Measurements from ENCODE around the gene TNFSF13.

The TNFSF13 gene

GRCh38 chr17:7558544-7559319, at the start of gene TNFSF13:
Gene TNFSF13 (plus strand): TSS chr17:7558750. CDS start chr17:7559040, 290 bp downstream.
- no peak for DNase-seq

GRCh38 chr17:7508846-7509245, 49.7 kb upstream of the TNFSF13 start:
- DNase-seq, result no peak

GRCh38 chr17:7509937-7510336, 48.6 kb upstream of the TNFSF13 start:
- DNase-seq, result no peak

- DNase-seq, result no peak
These were observed 47.4 kb upstream of the TNFSF13 start for GRCh38 chr17:7511108-7511507.

- DNase-seq, result no peak
These were observed 46.4 kb upstream of the TNFSF13 start for GRCh38 chr17:7512105-7512504.

GRCh38 chr17:7512824-7513540, 45.6 kb upstream of the TNFSF13 start:
- no peak for DNase-seq

- no peak for DNase-seq
These were observed 44.6 kb upstream of the TNFSF13 start for GRCh38 chr17:7513850-7514419.

GRCh38 chr17:7515911-7516610, 42.5 kb upstream of the TNFSF13 start:
- no peak for DNase-seq

GRCh38 chr17:7523033-7523432, 35.5 kb upstream of the TNFSF13 start:
- DNase-seq, result no peak

GRCh38 chr17:7528842-7529241, 29.7 kb upstream of the TNFSF13 start:
- DNase-seq, result no peak

GRCh38 chr17:7530023-7530900, 28.3 kb upstream of the TNFSF13 start:
- DNase-seq, result no peak

GRCh38 chr17:7538050-7538449, 20.5 kb upstream of the TNFSF13 start:
- DNase-seq, result no peak

GRCh38 chr17:7538891-7539545, 19.5 kb upstream of the TNFSF13 start:
- DNase-seq, result no peak

- no peak for DNase-seq
These were observed 17.4 kb upstream of the TNFSF13 start for GRCh38 chr17:7541074-7541621.

GRCh38 chr17:7544911-7545310, 13.6 kb upstream of the TNFSF13 start:
- no peak for DNase-seq

GRCh38 chr17:7548585-7549400, 9.8 kb upstream of the TNFSF13 start, which contains the start of gene TNFSF12:
Gene TNFSF12 (plus strand): TSS chr17:7549058. CDS start chr17:7549154, 96 bp downstream.
- no peak for DNase-seq

- DNase-seq, result no peak
These were observed 9.0 kb upstream of the TNFSF13 start for GRCh38 chr17:7549401-7550055.

- no peak for DNase-seq
These were observed 8.2 kb upstream of the TNFSF13 start for GRCh38 chr17:7550344-7550743.

GRCh38 chr17:7551396-7551795, 7.2 kb upstream of the TNFSF13 start:
- DNase-seq, result no peak

GRCh38 chr17:7552621-7553051, 5.9 kb upstream of the TNFSF13 start:
- DNase-seq, result no peak
